Fibroblast of the aortic adventitia (primary cell): Measurements from ENCODE around the gene NHS. TPM values are rescaled to one million over a fixed set of nuclear protein-coding genes. Genes with fewer than 3 reads are reported as not detected.

ENCODE experiments used
- DNase-seq: peaks from one replicate; pipeline ENCODE4 v3.0.0-alpha.2; 2010; ENCODE audit warnings: low read depth
- H3K4me3 ChIP-seq: 2 replicates; pipeline ENCODE4 v1.5.1; 2011; ENCODE audit warnings: low read depth, mild to moderate bottlenecking, control low read depth, low read length, moderate library complexity
- CTCF ChIP-seq: IDR thresholded peaks from 2 replicates; pipeline ENCODE4 v1.5.1; 2011; ENCODE audit warnings: mild to moderate bottlenecking, low read length, control low read depth, inconsistent platforms; ENCODE audit not compliant: insufficient read depth
- total RNA-seq: library from RNA; depleted of rRNA; stranded (reverse); fragments of >200 nt; gene quantifications from 2 replicates; pipeline ENCODE4 v1.2.3, GENCODE V29; 2012; ENCODE audit warnings: low replicate concordance

Gene NHS
- total RNA-seq, 1 donor = 11.6 TPM

GRCh38 chrX:17668929-17669328, 293.9 kb downstream of the NHS start:
- TF ChIP-seq CTCF = no peak
- no peak overlapping the region for H3K4me3 ChIP-seq
- DNase-seq = no peak

- DNase-seq = no peak
- TF ChIP-seq CTCF = no peak
- H3K4me3 ChIP-seq = no peak overlapping the region
Measured at GRCh38 chrX:17669458-17669857, 294.5 kb downstream of the NHS start.

- no peak for TF ChIP-seq CTCF
Measured at GRCh38 chrX:17669891-17670290, 294.9 kb downstream of the NHS start.

GRCh38 chrX:17670874-17671273, 295.9 kb downstream of the NHS start:
- DNase-seq = no peak
- no peak overlapping the region for H3K4me3 ChIP-seq
- TF ChIP-seq CTCF = no peak

More at GRCh38 chrX:17669891-17670290, 294.9 kb downstream of the NHS start:
- H3K4me3 ChIP-seq = no peak overlapping the region
- DNase-seq = no peak

GRCh38 chrX:17674601-17675000, 299.6 kb downstream of the NHS start:
- no peak overlapping the region for H3K4me3 ChIP-seq
- peak; percentile 31 for DNase-seq
- TF ChIP-seq CTCF = no peak

GRCh38 chrX:17679261-17679660, 304.3 kb downstream of the NHS start:
- no peak overlapping the region for H3K4me3 ChIP-seq
- TF ChIP-seq CTCF = no peak
- DNase-seq = no peak

- no peak for TF ChIP-seq CTCF
- no peak overlapping the region for H3K4me3 ChIP-seq
- DNase-seq = no peak
Measured at GRCh38 chrX:17679820-17680219, 304.8 kb downstream of the NHS start.
